ENCODE data around the gene PODXL. TPM values are rescaled to one million over a fixed set of nuclear protein-coding genes. Genes with fewer than 3 reads are reported as not detected.

The PODXL gene
- polyA plus RNA-seq, 4 donors = 0.67 to 24.2 (median 7.9) TPM

- 96 to 100% (median 96%) methylated on average over 3 of the region's 3 CpGs for WGBS, 3 donors
Measured at GRCh38 chr7:131456338-131456737, 100.1 kb downstream of the PODXL start.

DNA sequence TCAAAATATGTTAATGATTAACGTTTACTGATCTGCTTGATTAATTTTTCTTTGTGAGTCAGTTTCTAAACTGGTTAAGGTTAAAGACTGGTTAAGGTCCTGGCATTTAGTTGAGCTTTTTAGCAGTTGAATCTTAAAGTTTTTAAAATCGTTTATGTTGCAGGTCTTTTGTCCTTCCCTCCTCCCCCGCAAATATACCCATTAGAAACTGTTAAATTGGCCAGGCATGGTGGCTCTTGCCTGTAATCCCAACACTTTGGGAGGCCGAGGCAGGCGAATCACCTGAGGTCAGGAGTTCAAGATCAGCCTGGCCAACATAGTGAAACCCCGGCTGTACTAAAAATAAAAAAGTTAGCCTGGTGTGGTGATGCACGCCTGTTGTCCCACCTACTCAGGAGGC, 100.9 kb downstream of the PODXL start:
- 70 to 85% (median 83%) methylated on average over 7 of the region's 7 CpGs for WGBS, 3 donors
- no peak overlapping the region for H3K4me3 ChIP-seq (ENCODE audit: low read depth in 1 of 3, low read length in 3 of 3)
- no peaks in the 10 kb centered on the region for H3K9me3 ChIP-seq (ENCODE audit: control insufficient read depth in 2 of 2, insufficient read depth in 1 of 2, low read depth in 1 of 2, low read length in 1 of 2)
- H3K4me1 ChIP-seq (ENCODE audit: control insufficient read depth in 3 of 3, insufficient read depth in 2 of 3, low read depth in 1 of 3, low read length in 2 of 3) = no peaks in the 10 kb centered on the region
- peaks cover 1 to 6% (median 1%) of the 10 kb centered on the region in 3 donors for H3K36me3 ChIP-seq (ENCODE audit: control insufficient read depth in 3 of 3, insufficient read depth in 2 of 3, low read depth in 1 of 3, low read length in 3 of 3)
- no peaks in the 10 kb centered on the region for H3K27me3 ChIP-seq (ENCODE audit: control insufficient read depth in 3 of 3, insufficient read depth in 3 of 3, low read length in 3 of 3)
- H3K27ac ChIP-seq (ENCODE audit: low read depth in 1 of 3, low read length in 2 of 3) = no peak overlapping the region
- FAIRE-seq (no peak), DNase-seq (no peak)

More at GRCh38 chr7:131456338-131456737, 100.1 kb downstream of the PODXL start:
- H3K4me1 ChIP-seq (ENCODE audit: control insufficient read depth in 3 of 3, insufficient read depth in 2 of 3, low read depth in 1 of 3, low read length in 2 of 3) = no peaks in the 10 kb centered on the region
- H3K4me3 ChIP-seq (ENCODE audit: low read depth in 1 of 3, low read length in 3 of 3) = no peak overlapping the region
- DNase-seq (no peak), FAIRE-seq (no peak)
- no peak overlapping the region for H3K27ac ChIP-seq (ENCODE audit: low read depth in 1 of 3, low read length in 2 of 3)
- H3K36me3 ChIP-seq (ENCODE audit: control insufficient read depth in 3 of 3, insufficient read depth in 2 of 3, low read depth in 1 of 3, low read length in 3 of 3) = peaks cover 0 to 6% (median 4%) of the 10 kb centered on the region in 3 donors
- no peaks in the 10 kb centered on the region for H3K27me3 ChIP-seq (ENCODE audit: control insufficient read depth in 3 of 3, insufficient read depth in 3 of 3, low read length in 3 of 3)
- no peaks in the 10 kb centered on the region for H3K9me3 ChIP-seq (ENCODE audit: control insufficient read depth in 2 of 2, insufficient read depth in 1 of 2, low read depth in 1 of 2, low read length in 1 of 2)

GRCh38 chr7:131455001-131455400, 101.4 kb downstream of the PODXL start:
- Histone ChIP-seq H3K36me3 (ENCODE audit: control insufficient read depth in 3 of 3, insufficient read depth in 2 of 3, low read depth in 1 of 3, low read length in 3 of 3) (peaks cover 2 to 6% (median 2%) of the 10 kb centered on the region in 3 donors), H3K27me3 (ENCODE audit: control insufficient read depth in 3 of 3, insufficient read depth in 3 of 3, low read length in 3 of 3) (no peaks in the 10 kb centered on the region), H3K4me1 (ENCODE audit: control insufficient read depth in 3 of 3, insufficient read depth in 2 of 3, low read depth in 1 of 3, low read length in 2 of 3) (no peaks in the 10 kb centered on the region), H3K9me3 (ENCODE audit: control insufficient read depth in 2 of 2, insufficient read depth in 1 of 2, low read depth in 1 of 2, low read length in 1 of 2) (no peaks in the 10 kb centered on the region), H3K27ac (ENCODE audit: low read depth in 1 of 3, low read length in 2 of 3) (no peak overlapping the region), H3K4me3 (ENCODE audit: low read depth in 1 of 3, low read length in 3 of 3) (no peak overlapping the region)
- FAIRE-seq = no peak
- DNase-seq = no peak
- WGBS, 3 donors = 71 to 86% (median 73%) methylated on average over 2 of the region's 2 CpGs

GRCh38 chr7:131454498-131454897, 101.9 kb downstream of the PODXL start:
- no peak overlapping the region for H3K4me3 ChIP-seq (ENCODE audit: low read depth in 1 of 3, low read length in 3 of 3)
- DNase-seq (no peak), FAIRE-seq (no peak)
- no peaks in the 10 kb centered on the region for H3K27me3 ChIP-seq (ENCODE audit: control insufficient read depth in 3 of 3, insufficient read depth in 3 of 3, low read length in 3 of 3)
- H3K4me1 ChIP-seq (ENCODE audit: control insufficient read depth in 3 of 3, insufficient read depth in 2 of 3, low read depth in 1 of 3, low read length in 2 of 3) = no peaks in the 10 kb centered on the region
- peaks cover 2 to 7% (median 6%) of the 10 kb centered on the region in 3 donors for H3K36me3 ChIP-seq (ENCODE audit: control insufficient read depth in 3 of 3, insufficient read depth in 2 of 3, low read depth in 1 of 3, low read length in 3 of 3)
- no peaks in the 10 kb centered on the region for H3K9me3 ChIP-seq (ENCODE audit: control insufficient read depth in 2 of 2, insufficient read depth in 1 of 2, low read depth in 1 of 2, low read length in 1 of 2)
- H3K27ac ChIP-seq (ENCODE audit: low read depth in 1 of 3, low read length in 2 of 3) = no peak overlapping the region
- WGBS, 3 donors = 99 to 100% (median 100%) methylated on average over 1 of the region's 1 CpG

Other genes with a start within 250 kb of the PODXL start
- gene MKLN1, start 228.8 kb downstream of the PODXL start, polyA plus RNA-seq = 10 to 100 TPM in 3 of 4 donors, 1 to 10 TPM in 1; 7.9 to 32.6 (median 17.8) TPM